MCF 10A (cell line): ENCODE data around the gene CFAP126. TPM values are rescaled to one million over a fixed set of nuclear protein-coding genes. Genes with fewer than 3 reads are reported as not detected.
"Not testable (repeated sequence)": the region's sequence is repeated elsewhere in the genome, so short reads cannot be mapped to it uniquely, and the experiment has no call there.

Experiments
- BruUV-seq: library from RNA; stranded (reverse); fragments of 400-500 nt; replicated peaks from 2 replicates; lab custom pipeline; 2021; lab: Mats Ljungman, UMichigan
- CTCF ChIA-PET: fragments of 300-600 bp; sonication (Branson Sonifier 250); formaldehyde crosslinking; extraction: SDS; loops from one replicate; lab custom pipeline; 2021; ENCODE audit warnings: antibody characterized with exemption, inconsistent platforms; lab: Yijun Ruan, JAX
- POLR2A ChIA-PET: fragments of 300-600, 350-650 bp; sonication (Branson Sonifier 250); formaldehyde crosslinking; extraction: SDS; loops from one replicate; lab custom pipeline; 2020; ENCODE audit warnings: antibody characterized with exemption, inconsistent platforms; lab: Yijun Ruan, JAX
- DNase-seq: peaks from one replicate; pipeline ENCODE4 v3.0.0-alpha.2; 2018; ENCODE audit not compliant: unreplicated experiment
- H3K27ac Mint-ChIP-seq: one replicate; pipeline ENCODE4 v1.8.0; 2022; ENCODE audit warnings: mild to moderate bottlenecking, low read depth, mixed read lengths; ENCODE audit not compliant: unreplicated experiment
- H3K27me3 Mint-ChIP-seq: one replicate; pipeline ENCODE4 v1.8.0; 2022; ENCODE audit warnings: mixed read lengths; ENCODE audit not compliant: insufficient read depth, unreplicated experiment
- H3K36me3 Mint-ChIP-seq: one replicate; pipeline ENCODE4 v1.8.0; 2022; ENCODE audit warnings: mild to moderate bottlenecking, moderate library complexity, mixed read lengths; ENCODE audit not compliant: insufficient read depth, unreplicated experiment
- H3K4me1 Mint-ChIP-seq: one replicate; pipeline ENCODE4 v1.8.0; 2022; ENCODE audit warnings: mixed read lengths; ENCODE audit not compliant: insufficient read depth, unreplicated experiment
- H3K4me3 Mint-ChIP-seq: one replicate; pipeline ENCODE4 v1.8.0; 2022; ENCODE audit warnings: mild to moderate bottlenecking, moderate library complexity, mixed read lengths; ENCODE audit not compliant: unreplicated experiment
- H3K9me3 Mint-ChIP-seq: one replicate; pipeline ENCODE4 v1.8.0; 2022; ENCODE audit warnings: mixed read lengths; ENCODE audit not compliant: unreplicated experiment
- intact Hi-C: fragments of 100-400 bp; cut with micrococcal nuclease; formaldehyde crosslinking; loops from 2 replicates; pipeline ENCODE4 v1.14.1; 2022
- total RNA-seq: library from RNA; stranded (reverse); gene quantifications from 2 replicates; pipeline ENCODE4 v1.2.3, GENCODE V29; 2022
- TF ChIP-seq, protein P1 (sequence below): fragments of 200-600 bp; IDR thresholded peaks from one replicate; pipeline ENCODE4 v1.8.0; 2022; ENCODE audit warnings: antibody characterized with exemption, mild to moderate bottlenecking; ENCODE audit not compliant: unreplicated experiment

Gene CFAP126
- total RNA-seq, 1 experiment from 2014 or later = not detected

DNA sequence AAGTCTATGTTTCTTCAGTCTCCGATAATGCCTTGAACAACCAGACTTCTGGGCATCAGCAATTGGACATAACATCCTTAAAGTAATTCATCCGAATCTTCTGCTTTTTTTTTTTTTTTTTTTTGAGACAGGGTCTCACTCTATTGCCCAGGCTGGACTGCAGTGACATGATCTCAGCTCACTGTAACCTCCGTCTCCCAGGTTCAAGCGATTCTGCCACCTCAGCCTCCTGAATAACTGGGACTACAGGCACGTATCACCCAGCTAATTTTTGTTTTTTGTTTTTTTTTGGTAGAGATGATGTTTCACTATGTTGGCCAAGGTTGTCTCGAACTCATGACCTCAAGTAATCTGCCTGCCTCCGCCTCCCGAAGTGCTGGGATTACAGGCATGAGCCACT is 23.9 kb upstream of the CFAP126 start:
- intact Hi-C loops = no loop called here
- TF ChIP-seq, protein P1, sequence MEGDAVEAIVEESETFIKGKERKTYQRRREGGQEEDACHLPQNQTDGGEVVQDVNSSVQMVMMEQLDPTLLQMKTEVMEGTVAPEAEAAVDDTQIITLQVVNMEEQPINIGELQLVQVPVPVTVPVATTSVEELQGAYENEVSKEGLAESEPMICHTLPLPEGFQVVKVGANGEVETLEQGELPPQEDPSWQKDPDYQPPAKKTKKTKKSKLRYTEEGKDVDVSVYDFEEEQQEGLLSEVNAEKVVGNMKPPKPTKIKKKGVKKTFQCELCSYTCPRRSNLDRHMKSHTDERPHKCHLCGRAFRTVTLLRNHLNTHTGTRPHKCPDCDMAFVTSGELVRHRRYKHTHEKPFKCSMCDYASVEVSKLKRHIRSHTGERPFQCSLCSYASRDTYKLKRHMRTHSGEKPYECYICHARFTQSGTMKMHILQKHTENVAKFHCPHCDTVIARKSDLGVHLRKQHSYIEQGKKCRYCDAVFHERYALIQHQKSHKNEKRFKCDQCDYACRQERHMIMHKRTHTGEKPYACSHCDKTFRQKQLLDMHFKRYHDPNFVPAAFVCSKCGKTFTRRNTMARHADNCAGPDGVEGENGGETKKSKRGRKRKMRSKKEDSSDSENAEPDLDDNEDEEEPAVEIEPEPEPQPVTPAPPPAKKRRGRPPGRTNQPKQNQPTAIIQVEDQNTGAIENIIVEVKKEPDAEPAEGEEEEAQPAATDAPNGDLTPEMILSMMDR = no peak
- Mint-ChIP-seq H3K4me3 (no peak overlapping the region), H3K4me1 (peaks cover 16% of the 10 kb centered on the region), H3K36me3 (no peaks in the 10 kb centered on the region), H3K27me3 (no peaks in the 10 kb centered on the region), H3K27ac (no peak overlapping the region), H3K9me3 (no peaks in the 10 kb centered on the region)
- no TSS peak for BruUV-seq
- no peak for DNase-seq
- CTCF ChIA-PET = interaction anchor here (1.7 to 16.1 kb wide), 3 partner anchors 11 to 199 kb away, joined by 5 to 339 read pairs (median 23); partner anchors contain the start of genes APOA2 and TOMM40L
- POLR2A ChIA-PET = interaction anchor here (1.0 to 3.6 kb wide), 4 partner anchors 8 to 215 kb away, joined by 3 to 43 read pairs (median 6); partner anchors contain the start of genes NDUFS2 and SDHC

DNA sequence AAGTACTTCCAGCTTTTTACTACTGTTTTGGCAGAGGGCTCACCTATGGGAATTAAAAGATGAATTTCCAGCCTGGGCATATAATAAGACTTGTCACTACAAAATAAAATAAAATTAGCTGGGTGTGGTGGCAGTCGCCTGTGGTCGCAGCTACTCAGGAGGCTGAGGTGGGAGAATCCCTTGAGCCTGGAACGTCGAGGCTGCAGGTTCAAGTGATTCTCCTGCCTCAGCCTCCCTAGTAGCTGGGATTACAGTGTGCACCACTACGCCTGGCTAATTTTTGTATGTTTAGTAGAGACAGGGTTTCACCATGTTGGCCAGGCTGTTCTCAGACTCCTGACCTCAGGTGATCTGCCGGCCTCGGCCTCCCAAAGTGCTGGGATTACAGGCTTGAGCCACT is 23.5 kb upstream of the CFAP126 start:
- Mint-ChIP-seq H3K4me3 (peak overlapping the region; percentile 88), H3K4me1 (peaks cover 16% of the 10 kb centered on the region)
- H3K9me3 Mint-ChIP-seq, H3K27ac Mint-ChIP-seq, BruUV-seq, intact Hi-C loops, H3K27me3 Mint-ChIP-seq, DNase-seq, H3K36me3 Mint-ChIP-seq: not testable (repeated sequence)
- POLR2A ChIA-PET = interaction anchor here (0.7 to 3.6 kb wide), 8 partner anchors 9 to 225 kb away, joined by 3 to 43 read pairs (median 6); partner anchors contain the start of genes NDUFS2, PPOX, SDHC and TOMM40L
- CTCF ChIA-PET = interaction anchor here (1.0 to 16.1 kb wide), 4 partner anchors 9 to 199 kb away, joined by 5 to 339 read pairs (median 15); partner anchors contain the start of genes APOA2 and TOMM40L

DNA sequence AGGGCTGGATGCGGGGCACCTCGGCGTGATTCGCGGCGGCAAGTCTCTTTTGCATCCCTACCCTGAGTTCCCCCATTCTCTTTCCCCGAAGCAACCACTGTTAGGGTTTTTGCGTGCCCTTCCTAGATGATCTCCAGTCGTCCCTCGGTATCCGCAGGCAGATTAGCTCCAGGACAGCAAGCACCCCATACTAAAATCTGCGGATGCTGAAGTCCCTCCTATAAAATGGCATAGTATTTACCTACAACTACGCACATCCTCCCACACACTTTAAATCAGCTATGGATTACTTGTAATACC is 22.8 kb upstream of the CFAP126 start:
- Mint-ChIP-seq H3K27me3 (no peaks in the 10 kb centered on the region), H3K9me3 (no peaks in the 10 kb centered on the region), H3K4me1 (peaks cover 16% of the 10 kb centered on the region), H3K4me3 (peak overlapping the region; percentile 88), H3K27ac (peak overlapping the region; percentile 99), H3K36me3 (no peaks in the 10 kb centered on the region)
- no peak for DNase-seq
- ChIA-PET CTCF (interaction anchor here (0.5 to 16.1 kb wide), 5 partner anchors 10 to 1612 kb away, joined by 3 to 339 read pairs (median 7); partner anchors contain the start of genes APOA2, SDHC and TOMM40L), POLR2A (interaction anchor here (0.7 to 3.6 kb wide), 12 partner anchors 10 to 1359 kb away, joined by 4 to 43 read pairs (median 6); partner anchors contain the start of genes NDUFS2, PIGM, PPOX and SDHC)
- BruUV-seq = TSS peak; percentile 80
- TF ChIP-seq, protein P1 = no peak
- intact Hi-C loops = no loop called here

DNA sequence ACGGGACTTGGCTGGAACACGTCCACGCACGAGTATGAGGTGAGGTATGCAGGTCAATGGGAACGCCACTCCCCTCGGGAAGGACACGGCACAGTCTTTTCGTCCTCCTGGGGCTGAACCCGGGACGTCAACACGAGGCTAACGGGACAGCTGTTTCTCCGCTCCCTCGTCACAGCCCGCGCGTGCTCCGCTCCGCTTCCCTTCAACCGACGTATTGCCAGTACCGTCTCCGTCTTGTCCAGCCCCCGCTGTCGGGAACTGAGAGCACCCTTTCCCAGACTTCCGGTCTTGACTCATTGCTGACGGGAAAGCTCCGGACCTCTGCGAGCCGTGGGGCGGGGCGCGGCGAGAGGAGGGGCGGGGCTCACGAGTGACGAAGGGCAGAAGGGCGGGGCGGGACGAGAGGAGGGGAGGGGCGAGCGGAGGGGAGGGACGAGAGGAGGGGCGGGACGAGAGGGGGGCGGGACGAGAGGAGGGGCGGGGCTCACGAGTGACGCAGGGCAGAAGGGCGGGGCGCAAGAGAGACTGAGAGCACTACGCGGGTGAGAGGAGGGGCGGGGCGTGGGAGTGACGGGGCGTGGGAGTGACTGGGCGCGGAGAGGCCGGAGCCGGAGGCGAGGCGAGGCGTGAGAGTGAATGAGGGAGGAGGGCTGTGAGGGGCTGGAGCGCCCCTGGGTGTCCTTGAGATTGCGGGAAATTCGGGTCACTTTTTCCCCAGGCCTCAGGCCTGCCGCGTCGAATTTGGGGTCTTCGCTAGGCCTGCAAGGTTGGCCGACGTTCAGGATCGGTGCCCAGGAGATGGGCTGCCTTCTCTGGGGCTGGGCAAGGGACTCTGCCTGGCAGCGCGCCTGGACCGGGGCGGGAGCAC is 22.2 kb upstream of the CFAP126 start:
- H3K36me3 Mint-ChIP-seq = no peaks in the 10 kb centered on the region
- H3K4me3 Mint-ChIP-seq = peak overlapping the region; percentile 88
- TF ChIP-seq, protein P1 = no peak
- DNase-seq = peak; percentile 100
- CTCF ChIA-PET = interaction anchor here (0.5 to 16.1 kb wide), 15 partner anchors 9 to 1611 kb away, joined by 3 to 339 read pairs (median 4); partner anchors contain the start of genes APOA2, NDUFS2, PPOX and SDHC
- H3K4me1 Mint-ChIP-seq = peaks cover 16% of the 10 kb centered on the region
- H3K9me3 Mint-ChIP-seq = no peaks in the 10 kb centered on the region
- POLR2A ChIA-PET = interaction anchor here (0.6 to 3.6 kb wide), 39 partner anchors 8 to 1358 kb away, joined by 3 to 43 read pairs (median 5); partner anchors contain the start of genes ADAMTS4, CFAP126, DEDD and DUSP12
- H3K27ac Mint-ChIP-seq = peak overlapping the region; percentile 99
- no peaks in the 10 kb centered on the region for H3K27me3 Mint-ChIP-seq
- BruUV-seq = no TSS peak
- intact Hi-C loops = no loop called here

DNA sequence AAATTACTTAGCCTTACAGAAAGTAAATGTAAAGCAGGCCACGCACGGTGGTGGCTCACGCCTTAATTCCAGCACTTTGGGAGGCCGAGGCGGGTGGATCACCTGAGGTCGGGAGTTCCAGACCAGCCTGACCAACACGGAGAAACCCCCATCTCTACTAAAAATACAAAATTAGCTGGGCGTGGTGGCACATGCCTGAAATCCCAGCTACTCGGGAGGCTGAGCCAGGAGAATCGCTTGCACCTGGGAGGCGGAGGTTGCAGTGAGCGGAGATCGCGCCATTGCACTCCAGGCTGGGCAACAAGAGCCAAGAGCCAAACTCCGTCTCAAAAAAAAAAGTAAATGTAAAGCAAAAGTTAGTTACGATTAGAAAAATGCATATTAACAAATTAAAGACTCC is 21.5 kb upstream of the CFAP126 start:
- peak overlapping the region; percentile 99 for H3K27ac Mint-ChIP-seq
- H3K36me3 Mint-ChIP-seq, BruUV-seq, H3K27me3 Mint-ChIP-seq, intact Hi-C loops, DNase-seq, H3K9me3 Mint-ChIP-seq: not testable (repeated sequence)
- ChIA-PET CTCF (interaction anchor here (0.6 to 16.1 kb wide), 14 partner anchors 8 to 673 kb away, joined by 3 to 339 read pairs (median 4); partner anchors contain the start of genes APOA2, NDUFS2, PPOX and TOMM40L), POLR2A (interaction anchor here (0.7 to 3.6 kb wide), 35 partner anchors 9 to 1358 kb away, joined by 3 to 43 read pairs (median 5); partner anchors contain the start of genes ADAMTS4, CFAP126, DEDD and DUSP12)
- peaks cover 16% of the 10 kb centered on the region for H3K4me1 Mint-ChIP-seq
- H3K4me3 Mint-ChIP-seq = peak overlapping the region; percentile 88
